ENCODE measurements around the gene BRIP1.

Gene BRIP1

DNA sequence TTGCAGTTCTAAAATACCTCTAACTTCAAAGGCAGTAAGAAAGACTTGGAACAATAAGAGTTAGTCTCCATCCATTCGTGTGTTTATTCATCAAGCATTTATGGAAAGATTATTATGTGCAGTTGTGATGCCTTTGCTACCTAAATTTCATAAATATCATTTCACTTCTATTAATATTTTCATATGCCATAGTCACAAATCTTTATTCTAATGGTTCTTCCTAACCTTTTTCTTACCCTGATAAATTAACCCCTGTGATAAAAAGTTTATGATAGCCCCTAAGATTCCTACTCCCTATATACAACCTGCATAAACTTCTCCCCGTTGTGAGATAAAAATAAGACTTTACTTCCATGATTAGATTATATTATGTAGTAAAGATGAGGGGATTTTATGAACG is 94.9 kb downstream of the BRIP1 start:
- TF ChIP-seq MYNN (tag by site-specific recombination; IDR thresholded peaks at IDR 0.05; ENCODE audit: borderline replicate concordance), result no peak
- TF ChIP-seq ZBTB48 (tag by site-specific recombination; IDR thresholded peaks at IDR 0.05), result no peak
- no peak for TF ChIP-seq TCF7L2 (IDR thresholded peaks at IDR 0.05; ENCODE audit: borderline replicate concordance, low read depth, low read length)
- TF ChIP-seq GLI4 (tag by site-specific recombination; IDR thresholded peaks at IDR 0.05), result no peak
- no peak for TF ChIP-seq ZNF830 (tag by site-specific recombination; IDR thresholded peaks at IDR 0.05; ENCODE audit: low read depth)
- TF ChIP-seq ZNF629 (tag by site-specific recombination; IDR thresholded peaks at IDR 0.05), result no peak
- no peak for TF ChIP-seq WT1 (tag by site-specific recombination; IDR thresholded peaks at IDR 0.05)
- TF ChIP-seq FEZF1 (tag by site-specific recombination; IDR thresholded peaks at IDR 0.05), result no peak
- TF ChIP-seq, protein P1, sequence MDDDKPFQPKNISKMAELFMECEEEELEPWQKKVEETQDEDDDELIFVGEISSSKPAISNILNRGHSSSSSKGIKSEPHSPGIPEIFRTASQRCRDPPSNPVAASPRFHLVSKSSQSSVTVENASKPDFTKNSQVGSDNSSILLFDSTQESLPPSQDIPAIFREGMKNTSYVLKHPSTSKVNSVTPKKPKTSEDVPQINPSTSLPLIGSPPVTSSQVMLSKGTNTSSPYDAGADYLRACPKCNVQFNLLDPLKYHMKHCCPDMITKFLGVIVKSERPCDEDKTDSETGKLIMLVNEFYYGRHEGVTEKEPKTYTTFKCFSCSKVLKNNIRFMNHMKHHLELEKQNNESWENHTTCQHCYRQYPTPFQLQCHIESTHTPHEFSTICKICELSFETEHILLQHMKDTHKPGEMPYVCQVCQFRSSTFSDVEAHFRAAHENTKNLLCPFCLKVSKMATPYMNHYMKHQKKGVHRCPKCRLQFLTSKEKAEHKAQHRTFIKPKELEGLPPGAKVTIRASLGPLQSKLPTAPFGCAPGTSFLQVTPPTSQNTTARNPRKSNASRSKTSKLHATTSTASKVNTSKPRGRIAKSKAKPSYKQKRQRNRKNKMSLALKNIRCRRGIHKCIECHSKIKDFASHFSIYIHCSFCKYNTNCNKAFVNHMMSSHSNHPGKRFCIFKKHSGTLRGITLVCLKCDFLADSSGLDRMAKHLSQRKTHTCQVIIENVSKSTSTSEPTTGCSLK (tag by site-specific recombination; IDR thresholded peaks at IDR 0.05), result no peak
- TF ChIP-seq, protein P2, sequence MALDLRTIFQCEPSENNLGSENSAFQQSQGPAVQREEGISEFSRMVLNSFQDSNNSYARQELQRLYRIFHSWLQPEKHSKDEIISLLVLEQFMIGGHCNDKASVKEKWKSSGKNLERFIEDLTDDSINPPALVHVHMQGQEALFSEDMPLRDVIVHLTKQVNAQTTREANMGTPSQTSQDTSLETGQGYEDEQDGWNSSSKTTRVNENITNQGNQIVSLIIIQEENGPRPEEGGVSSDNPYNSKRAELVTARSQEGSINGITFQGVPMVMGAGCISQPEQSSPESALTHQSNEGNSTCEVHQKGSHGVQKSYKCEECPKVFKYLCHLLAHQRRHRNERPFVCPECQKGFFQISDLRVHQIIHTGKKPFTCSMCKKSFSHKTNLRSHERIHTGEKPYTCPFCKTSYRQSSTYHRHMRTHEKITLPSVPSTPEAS (tag by site-specific recombination; IDR thresholded peaks at IDR 0.05), result no peak
- TF ChIP-seq, protein P3, sequence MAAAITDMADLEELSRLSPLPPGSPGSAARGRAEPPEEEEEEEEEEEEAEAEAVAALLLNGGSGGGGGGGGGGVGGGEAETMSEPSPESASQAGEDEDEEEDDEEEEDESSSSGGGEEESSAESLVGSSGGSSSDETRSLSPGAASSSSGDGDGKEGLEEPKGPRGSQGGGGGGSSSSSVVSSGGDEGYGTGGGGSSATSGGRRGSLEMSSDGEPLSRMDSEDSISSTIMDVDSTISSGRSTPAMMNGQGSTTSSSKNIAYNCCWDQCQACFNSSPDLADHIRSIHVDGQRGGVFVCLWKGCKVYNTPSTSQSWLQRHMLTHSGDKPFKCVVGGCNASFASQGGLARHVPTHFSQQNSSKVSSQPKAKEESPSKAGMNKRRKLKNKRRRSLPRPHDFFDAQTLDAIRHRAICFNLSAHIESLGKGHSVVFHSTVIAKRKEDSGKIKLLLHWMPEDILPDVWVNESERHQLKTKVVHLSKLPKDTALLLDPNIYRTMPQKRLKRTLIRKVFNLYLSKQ (tag by site-specific recombination; IDR thresholded peaks at IDR 0.05; ENCODE audit: borderline replicate concordance), result no peak
- Histone ChIP-seq H3K36me3 (ENCODE audit: control insufficient read depth in 2 of 2, insufficient read depth in 1 of 2, low read length in 2 of 2) (peaks cover 19 to 49% of the 10 kb centered on the region in 2 experiments), H3K27ac (ENCODE audit: extremely low read depth, low read depth, low read length) (no peak overlapping the region), H3K4me1 (ENCODE audit: control insufficient read depth, insufficient read depth, low read length) (no peaks in the 10 kb centered on the region), H3K9me3 (ENCODE audit: control insufficient read depth, insufficient read depth, low read depth, low read length) (no peaks in the 10 kb centered on the region), H3K4me3 (ENCODE audit: low read depth, low read length) (no peak overlapping the region)
- ChIA-PET POLR2A (no interaction called here), CTCF (no interaction called here)

DNA sequence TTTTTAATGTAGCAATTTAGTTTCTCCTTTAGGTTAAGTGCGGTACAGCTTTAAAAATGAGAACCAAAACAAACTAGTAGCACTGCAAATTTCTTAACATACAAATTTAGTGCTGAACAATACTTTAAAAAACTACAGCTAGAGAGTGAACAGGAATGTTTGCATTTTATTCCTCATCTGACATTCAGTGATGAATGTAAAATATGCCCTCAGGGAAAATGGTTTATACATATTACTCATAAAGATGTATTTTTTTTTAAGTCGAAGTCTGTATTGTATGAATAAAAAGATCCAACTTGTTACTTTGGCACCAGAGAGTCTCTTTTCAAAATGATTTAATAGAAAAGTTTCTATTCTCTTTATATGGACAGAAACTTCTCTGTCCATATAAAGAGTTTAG is 96.8 kb downstream of the BRIP1 start:
- TF ChIP-seq ZNF121 (tag by site-specific recombination; IDR thresholded peaks at IDR 0.05), result no peak
- no peak for TF ChIP-seq OVOL3 (tag by site-specific recombination; IDR thresholded peaks at IDR 0.05)
- TF ChIP-seq ZNF777 (tag by site-specific recombination; IDR thresholded peaks at IDR 0.05; ENCODE audit: borderline replicate concordance), result no peak
- TF ChIP-seq ZNF830 (tag by site-specific recombination; IDR thresholded peaks at IDR 0.05; ENCODE audit: low read depth), result no peak
- no peak for TF ChIP-seq ZFP3 (tag by site-specific recombination; IDR thresholded peaks at IDR 0.05; ENCODE audit: low read depth)
- no peak for TF ChIP-seq ZNF24 (tag by site-specific recombination; IDR thresholded peaks at IDR 0.05)
- no peak for TF ChIP-seq HOXC10 (CRISPR knock-in tag; IDR thresholded peaks at IDR 0.05)
- no peak for TF ChIP-seq ZNF561 (tag by site-specific recombination; IDR thresholded peaks at IDR 0.05; ENCODE audit: borderline replicate concordance)
- TF ChIP-seq, protein P4, sequence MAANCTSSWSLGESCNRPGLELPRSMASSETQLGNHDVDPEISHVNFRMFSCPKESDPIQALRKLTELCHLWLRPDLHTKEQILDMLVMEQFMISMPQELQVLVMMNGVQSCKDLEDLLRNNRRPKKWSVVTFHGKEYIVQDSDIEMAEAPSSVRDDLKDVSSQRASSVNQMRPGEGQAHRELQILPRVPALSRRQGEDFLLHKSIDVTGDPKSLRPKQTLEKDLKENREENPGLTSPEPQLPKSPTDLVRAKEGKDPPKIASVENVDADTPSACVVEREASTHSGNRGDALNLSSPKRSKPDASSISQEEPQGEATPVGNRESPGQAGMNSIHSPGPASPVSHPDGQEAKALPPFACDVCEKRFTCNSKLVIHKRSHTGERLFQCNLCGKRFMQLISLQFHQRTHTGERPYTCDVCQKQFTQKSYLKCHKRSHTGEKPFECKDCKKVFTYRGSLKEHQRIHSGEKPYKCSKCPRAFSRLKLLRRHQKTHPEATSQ (tag by site-specific recombination; IDR thresholded peaks at IDR 0.05), result no peak
- no peak for TF ChIP-seq SETDB1 (IDR thresholded peaks at IDR 0.05; ENCODE audit: insufficient read length, low read length)
- TF ChIP-seq ZNF394 (tag by site-specific recombination; IDR thresholded peaks at IDR 0.05; ENCODE audit: borderline replicate concordance), result no peak
- no peak for TF ChIP-seq MYNN (tag by site-specific recombination; IDR thresholded peaks at IDR 0.05; ENCODE audit: borderline replicate concordance)
- TF ChIP-seq ZBTB21 (tag by site-specific recombination; IDR thresholded peaks at IDR 0.05), result no peak
- no peak for TF ChIP-seq ZNF350 (tag by site-specific recombination; IDR thresholded peaks at IDR 0.05)
- no peak for TF ChIP-seq ZIC2 (tag by site-specific recombination; IDR thresholded peaks at IDR 0.05)
- Histone ChIP-seq H3K36me3 (ENCODE audit: control insufficient read depth in 2 of 2, insufficient read depth in 1 of 2, low read length in 2 of 2) (peaks cover 16 to 60% of the 10 kb centered on the region in 2 experiments), H3K27ac (ENCODE audit: extremely low read depth, low read depth, low read length) (no peak overlapping the region), H3K4me1 (ENCODE audit: control insufficient read depth, insufficient read depth, low read length) (no peaks in the 10 kb centered on the region), H3K9me3 (ENCODE audit: control insufficient read depth, insufficient read depth, low read depth, low read length) (no peaks in the 10 kb centered on the region), H3K4me3 (ENCODE audit: low read depth, low read length) (no peak overlapping the region)
- CTCF ChIA-PET, result interaction anchor here (0.5 kb wide), 1 partner anchor 948 kb away, joined by 4 read pairs; no protein-coding TSS in a partner anchor
- POLR2A ChIA-PET, result no interaction called here
